A673 (cell line): ENCODE measurements around the gene KCNJ8. TPM values are rescaled to one million over a fixed set of nuclear protein-coding genes. Genes with fewer than 3 reads are reported as not detected.

Source experiments
- Bru-seq: library from RNA; stranded (reverse); fragments of 400-500 nt; gene quantifications from one replicate; lab custom pipeline; 2021; lab: Mats Ljungman, UMichigan
- BruChase-seq, 2 experiments: library from RNA; stranded (reverse); fragments of 400-500 nt; gene quantifications; one replicate each; lab custom pipeline; 2021; lab: Mats Ljungman, UMichigan
- BruUV-seq: library from RNA; stranded (reverse); fragments of 400-500 nt; replicated peaks from 2 replicates; lab custom pipeline; 2021; lab: Mats Ljungman, UMichigan
- CTCF ChIA-PET: fragments of 300-600 bp; sonication (Branson Sonifier 250); formaldehyde crosslinking; loops from one replicate; lab custom pipeline; 2022; ENCODE audit warnings: antibody characterized with exemption; lab: Charles Lee
- POLR2A ChIA-PET: fragments of 300-600 bp; sonication (Branson Sonifier 250); formaldehyde crosslinking; loops from one replicate; lab custom pipeline; 2022; ENCODE audit warnings: antibody characterized with exemption; ENCODE audit not compliant: low non-redundant PET; lab: Charles Lee
- DNase-seq: peaks from one replicate; pipeline ENCODE4 v3.0.0-alpha.2; 2015; ENCODE audit warnings: low spot score
- H3K27ac ChIP-seq: fragments of 200-600 bp; sonication (generic); 2 replicates; pipeline ENCODE4 v1.5.1; 2016; ENCODE audit warnings: mixed run types, low read depth, mild to moderate bottlenecking, mixed read lengths, antibody characterized with exemption, low read length; ENCODE audit not compliant: poor library complexity, severe bottlenecking
- H3K27me3 ChIP-seq: fragments of 200-600 bp; sonication (generic); replicated peaks from 2 replicates; pipeline ENCODE4 v1.6.1; 2017; ENCODE audit warnings: mixed run types, low read depth, mild to moderate bottlenecking, mixed read lengths, antibody characterized with exemption, low read length; ENCODE audit not compliant: insufficient read depth, poor library complexity
- H3K36me3 ChIP-seq: fragments of 200-600 bp; sonication (generic); 2 replicates; pipeline ENCODE4 v1.6.1; 2016; ENCODE audit warnings: mixed run types, mild to moderate bottlenecking, mixed read lengths, antibody characterized with exemption, low read length; ENCODE audit not compliant: insufficient read depth, poor library complexity, severe bottlenecking
- H3K4me1 ChIP-seq: fragments of 200-600 bp; sonication (generic); 2 replicates; pipeline ENCODE4 v1.6.1; 2017; ENCODE audit warnings: mixed run types, mild to moderate bottlenecking, mixed read lengths, antibody characterized with exemption, low read length; ENCODE audit not compliant: insufficient read depth, poor library complexity, severe bottlenecking
- H3K4me3 ChIP-seq: fragments of 200-600 bp; sonication (generic); 2 replicates; pipeline ENCODE4 v1.5.1; 2016; ENCODE audit warnings: low read depth, mixed run types, mild to moderate bottlenecking, mixed read lengths, low read length; ENCODE audit not compliant: poor library complexity, severe bottlenecking
- H3K9me3 ChIP-seq: fragments of 200-600 bp; sonication (generic); 2 replicates; pipeline ENCODE4 v1.6.1; 2016; ENCODE audit warnings: mixed run types, low read depth, mild to moderate bottlenecking, mixed read lengths, antibody characterized with exemption, low read length; ENCODE audit not compliant: poor library complexity, severe bottlenecking
- EZH2 ChIP-seq: fragments of 200-600 bp; sonication (generic); IDR thresholded peaks from 2 replicates; pipeline ENCODE4 v1.6.1; 2017; ENCODE audit warnings: borderline replicate concordance, low read depth, mild to moderate bottlenecking, mixed read lengths, antibody characterized with exemption, low read length; ENCODE audit not compliant: poor library complexity, severe bottlenecking
- intact Hi-C: fragments of 100-400 bp; cut with micrococcal nuclease; formaldehyde crosslinking; loops from one replicate; pipeline ENCODE4 v1.10.0; 2022; ENCODE audit not compliant: unreplicated experiment
- long read RNA-seq: library from polyadenylated mRNA; stranded (forward); transcript quantifications from one replicate; pipeline ENCODE4 v2.0.0, GENCODE V29; 2022
- total RNA-seq: library from RNA; stranded (reverse); gene quantifications from 2 replicates; pipeline ENCODE4 v1.2.3, GENCODE V29; 2021
- TF ChIP-seq, protein P1 (sequence below): fragments of 300-800, 200-600 bp; sonication (generic); conservative IDR thresholded peaks from 2 replicates; pipeline ENCODE4 v1.5.1; 2017; ENCODE audit warnings: low read depth, mild to moderate bottlenecking, antibody characterized with exemption, low read length, moderate library complexity, mixed read lengths

The KCNJ8 gene
- total RNA-seq (not detected in 2 replicates), Bru-seq, nascent RNA (percentile 8 among the genes with signal in this experiment), BruChase-seq, experiment 1, labeled RNA remaining after a 2-hour chase (percentile 17 among the genes with signal in this experiment), BruChase-seq, experiment 2, labeled RNA remaining after a 6-hour chase (percentile 8 among the genes with signal in this experiment)
- long read RNA-seq: 0 reads

DNA sequence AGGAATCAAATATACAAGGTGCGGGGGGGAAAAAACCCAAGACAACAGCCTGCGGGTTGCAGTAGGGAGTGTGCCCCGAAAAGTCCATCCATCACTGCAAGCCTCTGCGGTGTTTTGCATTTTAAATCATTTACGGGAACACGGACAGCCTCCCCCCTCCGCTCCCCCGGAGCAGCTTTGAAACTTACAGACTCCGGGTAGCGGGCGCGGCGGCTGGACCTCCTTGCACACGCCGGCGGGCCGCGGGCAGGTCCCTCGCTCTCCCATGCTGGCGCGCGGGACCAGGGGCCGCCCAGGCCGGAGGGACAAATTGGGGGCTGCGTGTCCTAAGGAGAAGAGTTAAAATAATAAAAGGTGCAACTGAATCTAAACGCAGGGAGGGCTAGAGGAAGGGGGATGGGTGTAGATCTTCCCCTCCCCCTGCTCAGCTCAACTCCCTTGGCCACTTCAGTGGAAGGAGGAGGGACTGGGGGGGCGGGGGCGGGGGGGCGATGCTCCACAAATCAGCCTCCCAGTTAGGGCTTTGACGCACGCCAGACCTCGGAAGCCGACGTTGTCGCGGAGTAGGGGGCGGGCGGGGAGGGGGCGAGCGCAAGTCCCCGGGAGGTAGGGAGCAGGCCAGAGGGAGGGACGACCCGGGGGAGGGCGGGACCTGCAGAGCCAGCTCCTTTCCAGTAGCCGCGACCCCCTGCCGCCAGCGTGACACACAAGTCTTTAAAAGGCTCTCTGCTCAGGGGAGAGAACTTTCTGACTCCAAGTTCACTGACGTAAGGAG lies at the start of gene KCNJ8:
KCNJ8 (minus strand) TSS at position 349 of the 775 bp plus-strand sequence. CDS start 1,090 bp downstream, outside the sequence.
- Histone ChIP-seq H3K4me3 (peak within 1 kb of the TSS; percentile 30), H3K36me3 (no peaks in the 10 kb centered on the region), H3K9me3 (no peaks in the 10 kb centered on the region), H3K4me1 (no peaks in the 10 kb centered on the region), H3K27ac (no peak within 1 kb of the TSS), H3K27me3 (peaks cover 65% of the 10 kb centered on the region)
- DNase-seq: peak; percentile 26
- TF ChIP-seq EZH2: peak; percentile 84
- TF ChIP-seq, protein P1, sequence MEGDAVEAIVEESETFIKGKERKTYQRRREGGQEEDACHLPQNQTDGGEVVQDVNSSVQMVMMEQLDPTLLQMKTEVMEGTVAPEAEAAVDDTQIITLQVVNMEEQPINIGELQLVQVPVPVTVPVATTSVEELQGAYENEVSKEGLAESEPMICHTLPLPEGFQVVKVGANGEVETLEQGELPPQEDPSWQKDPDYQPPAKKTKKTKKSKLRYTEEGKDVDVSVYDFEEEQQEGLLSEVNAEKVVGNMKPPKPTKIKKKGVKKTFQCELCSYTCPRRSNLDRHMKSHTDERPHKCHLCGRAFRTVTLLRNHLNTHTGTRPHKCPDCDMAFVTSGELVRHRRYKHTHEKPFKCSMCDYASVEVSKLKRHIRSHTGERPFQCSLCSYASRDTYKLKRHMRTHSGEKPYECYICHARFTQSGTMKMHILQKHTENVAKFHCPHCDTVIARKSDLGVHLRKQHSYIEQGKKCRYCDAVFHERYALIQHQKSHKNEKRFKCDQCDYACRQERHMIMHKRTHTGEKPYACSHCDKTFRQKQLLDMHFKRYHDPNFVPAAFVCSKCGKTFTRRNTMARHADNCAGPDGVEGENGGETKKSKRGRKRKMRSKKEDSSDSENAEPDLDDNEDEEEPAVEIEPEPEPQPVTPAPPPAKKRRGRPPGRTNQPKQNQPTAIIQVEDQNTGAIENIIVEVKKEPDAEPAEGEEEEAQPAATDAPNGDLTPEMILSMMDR: no peak
- ChIA-PET POLR2A (no interaction called here), CTCF (no interaction called here)
- no TSS peak for BruUV-seq
- intact Hi-C loops: no loop called here

DNA sequence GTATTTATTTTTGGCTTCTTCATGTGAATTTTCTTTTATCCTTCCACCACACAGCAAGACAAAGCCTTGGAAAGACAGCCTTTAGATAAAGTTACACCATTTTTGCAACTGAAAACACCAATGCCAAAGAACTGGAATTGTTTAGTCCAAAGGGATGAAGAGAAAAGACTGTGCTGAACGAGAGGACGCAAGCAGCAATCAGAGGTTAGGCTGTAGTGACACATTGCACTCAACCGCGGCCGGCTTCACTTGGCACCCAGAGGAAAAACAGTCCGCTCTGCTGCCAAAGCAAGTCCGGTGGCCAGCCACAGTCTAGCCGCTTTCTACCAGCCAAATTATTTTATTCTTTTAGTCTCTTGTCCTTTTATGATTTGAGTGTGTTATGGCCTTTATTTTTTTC lies 49.1 kb upstream of the KCNJ8 start:
- Histone ChIP-seq H3K27ac (no peak overlapping the region), H3K27me3 (peaks cover 18% of the 10 kb centered on the region), H3K36me3 (no peaks in the 10 kb centered on the region), H3K9me3 (no peaks in the 10 kb centered on the region), H3K4me1 (no peaks in the 10 kb centered on the region), H3K4me3 (no peak overlapping the region)
- intact Hi-C loops: no loop called here
- no TSS peak for BruUV-seq
- no peak for DNase-seq
- TF ChIP-seq, protein P1: no peak
- TF ChIP-seq EZH2: no peak
- ChIA-PET CTCF (no interaction called here), POLR2A (no interaction called here)

DNA sequence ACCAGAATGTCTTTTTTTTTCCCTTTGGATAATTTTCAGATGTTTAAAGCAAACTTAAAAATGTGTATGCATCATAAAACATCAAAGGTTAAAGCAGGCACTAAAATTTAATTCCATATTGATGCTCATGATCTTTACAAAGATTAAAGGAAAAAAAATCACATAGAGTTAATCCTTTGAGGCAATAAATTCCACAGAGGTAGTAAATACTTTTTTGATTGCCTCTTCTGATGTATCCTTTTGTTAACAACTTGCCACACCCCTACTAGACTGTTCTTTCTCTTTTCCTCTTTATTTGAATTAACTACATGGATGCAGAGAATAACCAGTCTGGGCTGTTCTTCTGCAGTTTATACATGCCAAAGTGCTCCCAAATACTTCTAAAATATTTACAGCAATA lies 45.2 kb upstream of the KCNJ8 start:
- ChIA-PET CTCF (no interaction called here), POLR2A (no interaction called here)
- H3K4me3 ChIP-seq: no peak overlapping the region
- H3K27me3 ChIP-seq: peaks cover 15% of the 10 kb centered on the region
- no peaks in the 10 kb centered on the region for H3K36me3 ChIP-seq
- BruUV-seq: no TSS peak
- DNase-seq: no peak
- H3K9me3 ChIP-seq: no peaks in the 10 kb centered on the region
- H3K4me1 ChIP-seq: no peaks in the 10 kb centered on the region
- H3K27ac ChIP-seq: no peak overlapping the region
- TF ChIP-seq, protein P1: no peak
- no peak for TF ChIP-seq EZH2
- intact Hi-C loops: no loop called here
